Measurements from ENCODE around the gene EYA2.

EYA2 gene

DNA sequence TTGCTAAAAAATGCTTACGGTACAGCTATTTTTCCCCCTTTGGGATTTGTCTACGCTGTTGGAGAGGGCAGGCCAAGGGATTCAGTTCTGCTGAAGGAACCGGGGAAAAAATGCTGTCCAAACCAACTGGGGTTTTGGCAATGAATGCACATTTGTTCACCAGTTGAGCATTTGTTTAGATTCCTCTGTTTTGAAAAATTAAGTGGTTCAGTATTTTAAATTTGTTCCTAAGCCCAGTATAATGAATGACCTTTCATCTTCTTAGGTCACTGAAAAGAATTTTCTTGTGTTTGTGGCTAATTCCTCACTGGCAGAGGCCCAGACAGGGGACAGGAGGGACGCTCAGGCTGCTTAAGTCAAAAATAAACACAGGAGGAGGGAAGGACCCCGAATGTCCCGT lies 10.8 kb upstream of the EYA2 start:
- H3K4me1 ChIP-seq, result no peaks in the 10 kb centered on the region
- no peak for DNase-seq

DNA sequence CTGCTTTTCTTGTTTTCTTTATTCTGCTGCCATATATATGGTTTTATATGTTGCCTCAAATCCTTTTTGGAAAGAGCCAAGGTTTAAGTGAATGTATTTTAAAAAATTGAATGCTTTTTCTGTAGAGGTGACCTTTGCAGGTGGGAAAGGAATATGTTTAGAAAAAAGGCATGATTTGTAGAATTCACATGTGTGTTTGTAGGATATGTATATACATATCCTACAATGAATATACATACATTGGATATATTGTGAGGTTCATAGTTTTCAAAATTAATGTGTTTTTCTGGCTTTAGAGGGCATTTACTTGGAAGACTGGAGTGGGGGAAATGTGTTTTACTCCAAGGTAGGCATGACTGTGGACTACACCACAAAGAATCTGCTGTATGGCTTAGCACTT lies 4.0 kb upstream of the EYA2 start:
- intact Hi-C loops (cut with DNase I; ENCODE audit: low total_unique reads), result no loop called here
- DNase-seq, result no peak
- Histone ChIP-seq H3K27ac (no peak overlapping the region), H3K9me3 (peaks cover 0 to 11% (median 6%) of the 10 kb centered on the region in 3 donors), H3K36me3 (no peaks in the 10 kb centered on the region), H3K4me1 (peaks cover 0 to 12% (median 4%) of the 10 kb centered on the region in 4 donors), H3K4me3 (no peak overlapping the region), H3K27me3 (peaks cover 0 to 30% of the 10 kb centered on the region in 2 donors)
- TF ChIP-seq, protein P1, sequence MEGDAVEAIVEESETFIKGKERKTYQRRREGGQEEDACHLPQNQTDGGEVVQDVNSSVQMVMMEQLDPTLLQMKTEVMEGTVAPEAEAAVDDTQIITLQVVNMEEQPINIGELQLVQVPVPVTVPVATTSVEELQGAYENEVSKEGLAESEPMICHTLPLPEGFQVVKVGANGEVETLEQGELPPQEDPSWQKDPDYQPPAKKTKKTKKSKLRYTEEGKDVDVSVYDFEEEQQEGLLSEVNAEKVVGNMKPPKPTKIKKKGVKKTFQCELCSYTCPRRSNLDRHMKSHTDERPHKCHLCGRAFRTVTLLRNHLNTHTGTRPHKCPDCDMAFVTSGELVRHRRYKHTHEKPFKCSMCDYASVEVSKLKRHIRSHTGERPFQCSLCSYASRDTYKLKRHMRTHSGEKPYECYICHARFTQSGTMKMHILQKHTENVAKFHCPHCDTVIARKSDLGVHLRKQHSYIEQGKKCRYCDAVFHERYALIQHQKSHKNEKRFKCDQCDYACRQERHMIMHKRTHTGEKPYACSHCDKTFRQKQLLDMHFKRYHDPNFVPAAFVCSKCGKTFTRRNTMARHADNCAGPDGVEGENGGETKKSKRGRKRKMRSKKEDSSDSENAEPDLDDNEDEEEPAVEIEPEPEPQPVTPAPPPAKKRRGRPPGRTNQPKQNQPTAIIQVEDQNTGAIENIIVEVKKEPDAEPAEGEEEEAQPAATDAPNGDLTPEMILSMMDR (IDR thresholded peaks at IDR 0.05), result no peak

More for the DNA sequence above, 10.8 kb upstream of the EYA2 start:
- intact Hi-C loops (cut with DNase I; ENCODE audit: low total_unique reads), result loop anchor here (10.0 kb wide), 1 partner anchor 211 kb away; no protein-coding TSS in a partner anchor
- H3K9me3 ChIP-seq, result no peaks in the 10 kb centered on the region
- TF ChIP-seq, protein P1 (IDR thresholded peaks at IDR 0.05), result no peak
- H3K4me3 ChIP-seq, result no peak overlapping the region
- H3K36me3 ChIP-seq, result no peaks in the 10 kb centered on the region
- H3K27me3 ChIP-seq, result peaks cover 0 to 17% of the 10 kb centered on the region in 2 donors
- H3K27ac ChIP-seq, result no peak overlapping the region

DNA sequence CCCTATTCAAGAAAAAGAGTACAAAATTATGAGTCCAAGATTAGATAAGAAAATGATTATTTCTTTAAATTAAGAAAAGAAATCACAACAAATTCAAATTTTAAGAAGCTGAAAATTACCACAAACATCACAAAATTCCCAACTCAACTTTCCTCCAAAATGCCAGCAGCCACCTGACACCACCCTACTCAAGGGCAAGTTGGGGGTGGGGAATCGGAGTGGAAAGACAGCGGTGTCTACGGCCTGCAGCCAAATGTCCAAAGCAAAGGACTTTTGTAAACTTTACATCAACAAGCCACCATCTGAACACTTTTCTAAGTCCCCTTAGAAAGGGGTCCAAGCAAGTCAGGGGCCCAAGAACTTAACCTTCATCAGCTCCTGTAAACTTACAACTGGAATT lies 1.6 kb upstream of the EYA2 start:
- peaks cover 0 to 11% (median 6%) of the 10 kb centered on the region in 3 donors for H3K9me3 ChIP-seq
- no peak overlapping the region for H3K4me3 ChIP-seq
- TF ChIP-seq, protein P1 (IDR thresholded peaks at IDR 0.05), result no peak
- no peaks in the 10 kb centered on the region for H3K36me3 ChIP-seq
- no peak for DNase-seq
- intact Hi-C loops (cut with DNase I; ENCODE audit: low total_unique reads), result no loop called here
- H3K27me3 ChIP-seq, result peaks cover 0 to 41% of the 10 kb centered on the region in 2 donors
- H3K4me1 ChIP-seq, result peaks cover 0 to 12% (median 4%) of the 10 kb centered on the region in 4 donors
- H3K27ac ChIP-seq, result no peak overlapping the region

DNA sequence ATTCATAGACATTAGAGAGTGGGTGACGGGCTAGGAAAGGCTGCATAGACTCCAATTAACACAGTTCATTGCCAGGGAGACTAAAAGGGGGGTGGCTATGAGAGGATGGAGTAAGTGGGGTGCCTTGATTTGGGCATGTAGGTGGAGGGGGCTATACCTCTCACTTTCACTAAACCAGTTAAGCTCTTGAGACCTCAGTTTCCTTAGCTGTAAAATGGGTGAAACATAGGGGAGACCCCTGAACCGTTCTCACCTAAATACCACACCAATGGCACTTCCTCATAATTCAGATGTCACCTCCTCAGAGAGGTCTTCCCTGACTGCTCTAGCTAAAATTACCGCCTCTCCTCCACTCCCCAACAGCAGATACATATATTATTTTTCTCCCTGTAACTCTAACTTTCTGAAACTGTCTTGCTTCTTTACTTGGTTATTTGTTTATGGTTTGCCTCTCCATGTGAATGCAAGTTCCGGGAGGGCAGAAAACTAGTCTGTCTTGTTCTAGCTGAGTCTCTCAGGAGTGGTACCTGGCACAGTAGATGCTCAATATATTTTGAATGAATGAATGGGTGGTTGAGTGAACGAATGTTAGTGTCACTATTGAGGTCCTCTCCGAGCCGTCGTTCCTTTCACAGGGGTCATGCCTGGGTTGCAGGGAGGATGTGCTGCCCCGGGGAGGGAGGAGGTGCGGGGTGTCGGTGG lies 615 bp upstream of the EYA2 start:
- Histone ChIP-seq H3K27me3 (peaks cover 0 to 49% of the 10 kb centered on the region in 2 donors), H3K9me3 (peaks cover 0 to 11% (median 6%) of the 10 kb centered on the region in 3 donors), H3K36me3 (no peaks in the 10 kb centered on the region), H3K4me3 (peak overlapping the region; percentile 38 to 50), H3K27ac (no peak overlapping the region), H3K4me1 (peaks cover 0 to 12% (median 4%) of the 10 kb centered on the region in 4 donors)
- TF ChIP-seq, protein P1 (IDR thresholded peaks at IDR 0.05), result no peak
- no peak for DNase-seq
- intact Hi-C loops (cut with DNase I; ENCODE audit: low total_unique reads), result no loop called here

DNA sequence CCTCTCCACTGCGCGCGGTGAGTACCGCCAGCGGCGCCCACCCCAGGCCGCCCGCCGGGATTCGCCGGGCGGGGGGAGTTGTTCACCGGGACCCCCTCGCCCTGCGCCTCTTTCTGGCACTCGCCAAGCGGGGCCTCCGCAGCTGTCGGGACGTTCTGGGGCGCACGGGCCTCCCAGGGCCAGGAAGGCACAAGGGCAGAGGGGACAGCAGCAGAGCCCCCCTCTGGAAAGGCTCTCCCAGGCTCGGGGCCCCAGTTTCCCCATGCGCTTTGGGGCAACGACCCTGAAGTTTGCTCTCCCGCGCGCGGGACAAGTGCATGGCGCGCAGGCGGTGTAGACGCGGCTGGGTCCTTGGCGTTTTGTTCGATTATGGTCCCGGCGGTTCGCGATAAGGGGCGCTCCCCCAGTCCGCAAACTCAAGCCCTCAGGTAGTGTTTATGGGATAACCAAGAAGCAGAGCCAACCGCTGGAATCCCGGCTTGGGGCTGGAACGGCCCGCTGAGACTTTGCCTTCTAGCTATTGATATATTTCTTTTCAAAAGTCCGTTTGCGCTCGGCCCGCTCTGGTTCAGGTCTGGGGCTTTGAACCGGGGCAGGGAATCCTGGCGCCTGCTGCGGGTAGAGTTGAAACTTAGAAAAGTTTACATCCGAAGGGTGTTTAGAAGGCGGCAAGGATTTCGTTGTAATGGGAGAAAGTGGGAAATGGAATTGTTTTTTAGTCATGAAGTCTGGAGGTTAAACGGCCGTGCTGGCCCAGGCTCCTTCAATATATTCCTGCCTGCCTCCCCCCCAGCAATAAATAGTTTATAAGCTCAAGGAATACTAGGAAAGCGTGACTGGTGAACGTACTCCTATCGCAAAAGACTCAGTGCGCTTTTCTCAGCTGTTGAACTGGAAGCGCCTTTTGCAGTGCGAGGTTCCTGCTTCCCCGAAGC lies 595 bp downstream of the EYA2 start:
- Histone ChIP-seq H3K4me1 (peaks cover 0 to 12% (median 4%) of the 10 kb centered on the region in 4 donors), H3K27ac (no peak overlapping the region), H3K36me3 (no peaks in the 10 kb centered on the region), H3K27me3 (peaks cover 0 to 54% of the 10 kb centered on the region in 2 donors), H3K9me3 (peaks cover 0 to 10% (median 4%) of the 10 kb centered on the region in 3 donors), H3K4me3 (peak overlapping the region; percentile 38 to 50)
- peak in 1 of 2 donors; percentile 28 for DNase-seq
- TF ChIP-seq, protein P1 (IDR thresholded peaks at IDR 0.05), result no peak
- intact Hi-C loops (cut with DNase I; ENCODE audit: low total_unique reads), result no loop called here

Data from tibial artery (tissue), 4 donors.